HG03108 (cell line): Measurements from ENCODE around the gene MYB.
A peak's percentile ranks its signal among the peaks of the same experiment; 100 is the strongest.
"Not testable (repeated sequence)": the region's sequence is repeated elsewhere in the genome, so short reads cannot be mapped to it uniquely, and the experiment has no call there.

Experiments used
- ATAC-seq: cut with Tn5 transposase; IDR thresholded peaks from one replicate; pipeline ENCODE4 v1.9.1; 2021; ENCODE audit warnings: moderate library complexity; ENCODE audit not compliant: unreplicated experiment

Gene MYB

GRCh38 chr6:135180542-135181332 lies at the start of gene MYB:
Gene MYB, plus strand, starts transcription at chr6:135181308. Its CDS starts 206 bp downstream, at chr6:135181514.
- ATAC-seq, result peak; percentile 30

GRCh38 chr6:135132776-135133175 lies 48.3 kb upstream of the MYB start:
- ATAC-seq, result no peak

GRCh38 chr6:135135835-135136234 lies 45.3 kb upstream of the MYB start:
- no peak for ATAC-seq

- ATAC-seq, result no peak
These were observed 43.3 kb upstream of the MYB start for GRCh38 chr6:135137826-135138225.

- ATAC-seq, result no peak
These were observed 39.9 kb upstream of the MYB start for GRCh38 chr6:135141182-135141581.

- ATAC-seq, result no peak
These were observed 39.4 kb upstream of the MYB start for GRCh38 chr6:135141728-135142127.

GRCh38 chr6:135142232-135142631 lies 38.9 kb upstream of the MYB start:
- not testable (repeated sequence) for ATAC-seq

- ATAC-seq, result no peak
These were observed 36.4 kb upstream of the MYB start for GRCh38 chr6:135144673-135145062.

- no peak for ATAC-seq
These were observed 35.9 kb upstream of the MYB start for GRCh38 chr6:135145063-135145800.

- no peak for ATAC-seq
These were observed 34.8 kb upstream of the MYB start for GRCh38 chr6:135146162-135146934.

- ATAC-seq, result no peak
These were observed 33.2 kb upstream of the MYB start for GRCh38 chr6:135147637-135148592.

- ATAC-seq, result no peak
These were observed 32.2 kb upstream of the MYB start for GRCh38 chr6:135148889-135149288.

GRCh38 chr6:135149376-135149775 lies 31.7 kb upstream of the MYB start:
- no peak for ATAC-seq

GRCh38 chr6:135150481-135150880 lies 30.6 kb upstream of the MYB start:
- ATAC-seq, result not testable (repeated sequence)

- not testable (repeated sequence) for ATAC-seq
These were observed 27.0 kb upstream of the MYB start for GRCh38 chr6:135154125-135154524.

GRCh38 chr6:135158397-135158796 lies 22.7 kb upstream of the MYB start:
- no peak for ATAC-seq

GRCh38 chr6:135159531-135159930 lies 21.6 kb upstream of the MYB start:
- peak; percentile 46 for ATAC-seq

GRCh38 chr6:135161411-135162395 lies 19.4 kb upstream of the MYB start:
- ATAC-seq, result no peak
